Measurements from ENCODE around the gene RARA.
"Not testable (repeated sequence)": the region's sequence is repeated elsewhere in the genome, so short reads cannot be mapped to it uniquely, and the experiment has no call there.

The RARA gene

GRCh38 chr17:40356990-40357881 is 48.3 kb downstream of the RARA start:
- no peak for DNase-seq (ENCODE audit: low read depth, low spot score)

GRCh38 chr17:40358323-40359038 is 49.5 kb downstream of the RARA start:
- DNase-seq (ENCODE audit: low read depth, low spot score), result peak; percentile 91

GRCh38 chr17:40360091-40360490 is 51.1 kb downstream of the RARA start:
- DNase-seq (ENCODE audit: low read depth, low spot score), result no peak

GRCh38 chr17:40361063-40361924 is 52.3 kb downstream of the RARA start:
- DNase-seq (ENCODE audit: low read depth, low spot score), result peak; percentile 32

GRCh38 chr17:40361925-40362695 is 53.1 kb downstream of the RARA start:
- no peak for DNase-seq (ENCODE audit: low read depth, low spot score)

- peak; percentile 87 for DNase-seq (ENCODE audit: low read depth, low spot score)
Observed at GRCh38 chr17:40362696-40363110, 53.7 kb downstream of the RARA start.

GRCh38 chr17:40363111-40363827 is 54.3 kb downstream of the RARA start:
- DNase-seq (ENCODE audit: low read depth, low spot score), result peak; percentile 30

- DNase-seq (ENCODE audit: low read depth, low spot score), result no peak
Observed at GRCh38 chr17:40364121-40364861, 55.3 kb downstream of the RARA start, which contains the start of gene GJD3. Gene GJD3, minus strand, starts transcription at chr17:40364737. Its CDS starts 922 bp downstream, at chr17:40363815.

GRCh38 chr17:40364906-40365305 is 55.9 kb downstream of the RARA start:
- DNase-seq (ENCODE audit: low read depth, low spot score), result no peak

- no peak for DNase-seq (ENCODE audit: low read depth, low spot score)
Observed at GRCh38 chr17:40366076-40366860, 57.3 kb downstream of the RARA start.

GRCh38 chr17:40366861-40367518 is 58.0 kb downstream of the RARA start:
- DNase-seq (ENCODE audit: low read depth, low spot score), result no peak

- DNase-seq (ENCODE audit: low read depth, low spot score), result not testable (repeated sequence)
Observed at GRCh38 chr17:40367728-40368127, 58.7 kb downstream of the RARA start.

GRCh38 chr17:40369923-40370322 is 60.9 kb downstream of the RARA start:
- no peak for DNase-seq (ENCODE audit: low read depth, low spot score)

- DNase-seq (ENCODE audit: low read depth, low spot score), result peak; percentile 33
Observed at GRCh38 chr17:40371261-40371929, 62.4 kb downstream of the RARA start.

- DNase-seq (ENCODE audit: low read depth, low spot score), result no peak
Observed at GRCh38 chr17:40372031-40372430, 63.1 kb downstream of the RARA start.

GRCh38 chr17:40372644-40373043 is 63.7 kb downstream of the RARA start:
- DNase-seq (ENCODE audit: low read depth, low spot score), result not testable (repeated sequence)

GRCh38 chr17:40373324-40373723 is 64.3 kb downstream of the RARA start:
- no peak for DNase-seq (ENCODE audit: low read depth, low spot score)

- DNase-seq (ENCODE audit: low read depth, low spot score), result no peak
Observed at GRCh38 chr17:40373999-40374398, 65.0 kb downstream of the RARA start.
